B cell (primary cell): ENCODE measurements around the gene SELP. TPM values are rescaled to one million over a fixed set of nuclear protein-coding genes. Genes with fewer than 3 reads are reported as not detected.

ENCODE experiments used
- ATAC-seq: fragments of 200-7000 bp; cut with Tn5 transposase; one replicate; pipeline ENCODE4 v1.10.0; 2021; ENCODE audit warnings: low read depth, mild to moderate bottlenecking, moderate number of reproducible peaks, moderate library complexity
- CTCF ChIA-PET: fragments of 350-600 bp; sonication (Branson Sonifier 250); formaldehyde crosslinking; loops from one replicate; lab custom pipeline; 2021; ENCODE audit warnings: antibody characterized with exemption, inconsistent platforms; lab: Charles Lee
- POLR2A ChIA-PET: fragments of 350-600 bp; sonication (Branson Sonifier 250); formaldehyde crosslinking; loops from one replicate; lab custom pipeline; 2021; ENCODE audit warnings: antibody characterized with exemption; lab: Charles Lee
- DNase-seq: peaks from one replicate; pipeline ENCODE4 v3.0.0; 2013
- H2AFZ ChIP-seq: 2 replicates; pipeline ENCODE4 v1.6.1; 2012; ENCODE audit warnings: mild to moderate bottlenecking, low read depth, low read length; ENCODE audit not compliant: insufficient read depth, poor library complexity, severe bottlenecking
- H3K27ac ChIP-seq, 2 donors: 1 replicate in 1 of 2; 2 replicates in 1 of 2; pipeline ENCODE4 v1.5.1; 2012 to 2013; ENCODE audit warnings: low read length in 2 of 2, mild to moderate bottlenecking in 2 of 2, moderate library complexity in 1 of 2
- H3K27me3 ChIP-seq, 4 experiments: fragments of 200-600 bp in 1 of 4; sonication (generic) in 1 of 4; replicated peaks in 1 of 4; 1 replicate in 2 of 4; 2 replicates in 2 of 4; pipeline versions ENCODE4 v1.6.1 to v1.7.0; 2013 to 2016; ENCODE audit warnings: low read length in 3 of 4, mild to moderate bottlenecking in 2 of 4, mixed read lengths in 1 of 4, moderate library complexity in 1 of 4; ENCODE audit not compliant: insufficient read depth in 4 of 4, control insufficient read depth in 3 of 4; ENCODE audit errors: control extremely low read depth in 1 of 4
- H3K36me3 ChIP-seq, 2 experiments: replicated peaks in 1 of 2; 1 replicate in 1 of 2; 2 replicates in 1 of 2; pipeline versions ENCODE4 v1.6.1 to v1.7.1; 2013; ENCODE audit warnings: low read length in 1 of 2; ENCODE audit not compliant: insufficient read depth in 2 of 2, control insufficient read depth in 1 of 2; ENCODE audit errors: control extremely low read depth in 1 of 2, extremely low read depth in 1 of 2
- H3K4me1 ChIP-seq, 2 donors: fragments of 200-600 bp in 1 of 2; sonication (generic) in 1 of 2; 1 replicate in 1 of 2; 2 replicates in 1 of 2; pipeline versions ENCODE4 v1.5.1 to v1.6.1; 2013 to 2017; ENCODE audit warnings: low read length in 2 of 2; ENCODE audit not compliant: control insufficient read depth in 2 of 2, insufficient read depth in 2 of 2
- H3K4me2 ChIP-seq: replicated peaks from 2 replicates; pipeline ENCODE3; 2012; ENCODE audit warnings: mild to moderate bottlenecking, low read depth, low read length; ENCODE audit not compliant: poor library complexity, severe bottlenecking
- H3K4me3 ChIP-seq, 5 experiments: fragments of 200-600 bp in 1 of 5; sonication (generic) in 1 of 5; 1 replicate in 3 of 5; 2 replicates in 2 of 5; pipeline versions ENCODE4 v1.5.1 to v1.7.0; 2011 to 2016; ENCODE audit warnings: low read length in 4 of 5, mild to moderate bottlenecking in 4 of 5, low read depth in 2 of 5, control low read depth in 1 of 5, moderate library complexity in 1 of 5; ENCODE audit not compliant: insufficient read depth in 1 of 5; ENCODE audit errors: control extremely low read depth in 1 of 5, extremely low read depth in 1 of 5
- H3K79me2 ChIP-seq: fragments of 200-600 bp; sonication (generic); one replicate; pipeline ENCODE4 v1.6.0; 2016; ENCODE audit warnings: low read length; ENCODE audit not compliant: control insufficient read depth, insufficient read depth
- H3K9ac ChIP-seq: fragments of 200-600 bp; sonication (generic); 2 replicates; pipeline ENCODE4 v1.6.1; 2017; ENCODE audit warnings: mild to moderate bottlenecking, low read length, moderate library complexity
- H3K9me3 ChIP-seq, 3 donors: one replicate each; pipeline versions ENCODE4 v1.6.1 to v1.7.1; 2013; ENCODE audit warnings: low read length in 2 of 3; ENCODE audit not compliant: control insufficient read depth in 2 of 3, insufficient read depth in 1 of 3; ENCODE audit errors: control extremely low read depth in 1 of 3
- H4K20me1 ChIP-seq: 2 replicates; pipeline ENCODE4 v1.6.0; 2012; ENCODE audit warnings: mild to moderate bottlenecking, low read length; ENCODE audit not compliant: insufficient read depth, control insufficient read depth, poor library complexity, severe bottlenecking
- H3K27ac Mint-ChIP-seq: one replicate; pipeline ENCODE4 v1.8.0; 2021; ENCODE audit warnings: mixed read lengths
- H3K27me3 Mint-ChIP-seq: one replicate; pipeline ENCODE4 v1.8.0; 2021; ENCODE audit warnings: mixed read lengths
- H3K4me1 Mint-ChIP-seq: one replicate; pipeline ENCODE4 v1.8.0; 2021; ENCODE audit warnings: mixed read lengths
- H3K4me3 Mint-ChIP-seq: one replicate; pipeline ENCODE4 v1.8.0; 2021; ENCODE audit warnings: mixed read lengths
- H3K9me3 Mint-ChIP-seq: one replicate; pipeline ENCODE4 v1.8.0; 2022; ENCODE audit warnings: mixed read lengths; ENCODE audit not compliant: insufficient read depth
- EZH2 ChIP-seq: IDR thresholded peaks from 2 replicates; pipeline ENCODE4 v1.6.1; 2012; ENCODE audit warnings: borderline replicate concordance, low read depth, mild to moderate bottlenecking, moderate library complexity, low read length; ENCODE audit not compliant: insufficient read depth, poor library complexity, severe bottlenecking
- WGBS: methylation state at CpG from one replicate; pipeline ENCODE4 v1.1.5; 2013; ENCODE audit warnings: missing lambda C conversion rate; ENCODE audit not compliant: insufficient coverage; 5-methylcytosine and 5-hydroxymethylcytosine counted together
- intact Hi-C: fragments of 100-400 bp; cut with micrococcal nuclease; formaldehyde crosslinking; loops from one replicate; pipeline ENCODE4 v1.10.0; 2022
- polyA plus RNA-seq: library from polyadenylated mRNA; depleted of rRNA; stranded (reverse); fragments of >200 nt; gene quantifications from 2 replicates; pipeline ENCODE4 v1.2.3, GENCODE V29; 2012
- total RNA-seq, 2 donors: library from RNA; stranded (reverse); fragments of 120-200 nt in 1 of 2; gene quantifications; 1 replicate in 1 of 2; 2 replicates in 1 of 2; pipeline versions ENCODE4 v1.2.3 to v1.2.4, GENCODE V29; 2013 to 2022
- TF ChIP-seq, protein P1 (sequence below): fragments of 200-600 bp; IDR thresholded peaks from one replicate; pipeline ENCODE4 v1.8.0; 2022; ENCODE audit warnings: antibody characterized with exemption, mild to moderate bottlenecking

The SELP gene
- total and polyA plus RNA-seq, 2 donors (not counting 1 experiment from before 2014, with no cell fraction given), result 0.99 to 1.9 TPM

DNA sequence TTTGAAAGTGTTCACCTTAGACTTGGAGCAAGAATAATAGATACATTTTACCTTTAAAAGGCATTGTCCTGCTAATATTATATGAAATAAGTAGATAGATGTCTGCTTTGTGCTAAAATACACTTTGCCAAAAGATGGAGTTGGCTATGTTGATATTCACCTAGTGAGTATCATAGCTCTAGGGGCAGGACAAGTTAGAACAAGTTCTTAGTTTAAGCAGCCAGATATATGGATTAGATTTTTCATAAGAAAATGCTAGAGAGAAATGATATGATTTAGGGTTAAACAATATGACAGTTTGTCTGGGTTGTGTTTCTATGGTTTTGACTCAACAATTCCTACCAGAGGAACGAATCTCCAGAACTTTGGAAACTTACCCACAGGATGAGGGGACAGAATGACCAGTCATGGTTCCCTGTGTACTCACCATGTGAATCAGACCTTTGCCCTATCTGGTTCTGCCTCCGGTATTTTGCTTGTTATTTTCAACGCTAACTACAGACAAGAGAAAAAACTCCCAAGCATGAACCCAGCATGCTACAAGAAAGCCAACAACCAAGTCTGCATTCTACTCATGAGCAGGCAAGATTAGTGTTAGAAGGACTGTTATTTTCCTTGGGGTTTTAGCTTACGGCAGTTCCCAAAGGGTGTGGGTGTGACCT lies 45.3 kb downstream of the SELP start:
- ATAC-seq (no peak), DNase-seq (no peak)
- TF ChIP-seq, protein P1, sequence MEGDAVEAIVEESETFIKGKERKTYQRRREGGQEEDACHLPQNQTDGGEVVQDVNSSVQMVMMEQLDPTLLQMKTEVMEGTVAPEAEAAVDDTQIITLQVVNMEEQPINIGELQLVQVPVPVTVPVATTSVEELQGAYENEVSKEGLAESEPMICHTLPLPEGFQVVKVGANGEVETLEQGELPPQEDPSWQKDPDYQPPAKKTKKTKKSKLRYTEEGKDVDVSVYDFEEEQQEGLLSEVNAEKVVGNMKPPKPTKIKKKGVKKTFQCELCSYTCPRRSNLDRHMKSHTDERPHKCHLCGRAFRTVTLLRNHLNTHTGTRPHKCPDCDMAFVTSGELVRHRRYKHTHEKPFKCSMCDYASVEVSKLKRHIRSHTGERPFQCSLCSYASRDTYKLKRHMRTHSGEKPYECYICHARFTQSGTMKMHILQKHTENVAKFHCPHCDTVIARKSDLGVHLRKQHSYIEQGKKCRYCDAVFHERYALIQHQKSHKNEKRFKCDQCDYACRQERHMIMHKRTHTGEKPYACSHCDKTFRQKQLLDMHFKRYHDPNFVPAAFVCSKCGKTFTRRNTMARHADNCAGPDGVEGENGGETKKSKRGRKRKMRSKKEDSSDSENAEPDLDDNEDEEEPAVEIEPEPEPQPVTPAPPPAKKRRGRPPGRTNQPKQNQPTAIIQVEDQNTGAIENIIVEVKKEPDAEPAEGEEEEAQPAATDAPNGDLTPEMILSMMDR, result no peak
- TF ChIP-seq EZH2, result no peak
- Histone ChIP-seq H3K4me1 (peaks cover 7 to 9% of the 10 kb centered on the region in 2 donors), H3K27ac (no peak overlapping the region), H3K79me2 (no peaks in the 10 kb centered on the region), H4K20me1 (no peaks in the 10 kb centered on the region), H3K9me3 (no peaks in the 10 kb centered on the region), H3K4me3 (peak overlapping the region in 1 of 5 experiments; percentile 8), H2AFZ (no peak overlapping the region), H3K9ac (no peak overlapping the region), H3K36me3 (no peaks in the 10 kb centered on the region), H3K4me2 (no peak overlapping the region), H3K27me3 (peaks cover 0 to 18% (median 10%) of the 10 kb centered on the region in 4 experiments)
- Mint-ChIP-seq H3K4me3 (no peak overlapping the region), H3K9me3 (no peaks in the 10 kb centered on the region), H3K27ac (no peak overlapping the region), H3K4me1 (peaks cover 7% of the 10 kb centered on the region), H3K27me3 (peaks cover 26% of the 10 kb centered on the region)
- CTCF ChIA-PET, result interaction anchor here (1.1 to 4.5 kb wide), 6 partner anchors 17 to 224 kb away, joined by 3 to 50 read pairs (median 13); no protein-coding TSS in a partner anchor
- 75% methylated on average over 2 of the region's 4 CpGs for WGBS
- intact Hi-C loops, result no loop called here
- POLR2A ChIA-PET, result no interaction called here

DNA sequence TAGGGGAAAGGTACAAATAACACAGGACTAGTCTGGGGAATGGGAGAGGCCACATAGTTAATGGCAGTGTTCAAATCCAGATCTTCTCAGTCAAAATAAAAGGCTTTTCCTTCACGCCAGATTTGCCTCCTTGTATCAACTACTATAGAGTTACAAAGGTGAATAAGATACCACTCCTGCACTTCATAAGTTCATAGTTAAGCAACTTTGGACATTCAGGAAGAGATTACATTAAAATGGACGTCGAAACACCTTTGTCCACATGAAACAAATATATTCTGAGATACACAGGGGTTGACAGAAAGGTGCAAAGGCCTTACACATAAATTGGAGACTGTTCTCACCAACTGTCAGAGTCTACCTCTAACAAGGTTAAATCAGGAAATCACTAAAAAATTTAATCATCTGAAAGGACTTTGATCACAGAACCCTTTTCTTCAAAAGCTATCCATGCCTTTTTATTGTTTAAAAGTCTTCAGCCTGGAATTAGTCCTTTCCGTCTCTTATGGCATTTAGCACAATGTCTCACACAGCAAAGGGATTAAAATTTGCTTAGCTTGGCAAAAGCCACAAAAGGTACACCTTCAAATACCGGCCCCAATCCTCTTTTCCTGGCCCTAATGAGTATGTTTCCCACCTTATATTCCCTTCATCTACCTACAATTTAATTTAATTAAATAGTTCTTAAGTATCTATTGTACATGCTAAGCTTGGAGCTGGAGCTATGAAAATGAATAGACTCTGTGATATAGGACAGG lies 51.8 kb downstream of the SELP start:
- no peaks in the 10 kb centered on the region for H4K20me1 ChIP-seq
- peaks cover 0 to 12% (median 4%) of the 10 kb centered on the region in 4 experiments for H3K27me3 ChIP-seq
- H3K4me1 ChIP-seq, result no peaks in the 10 kb centered on the region
- DNase-seq (no peak), ATAC-seq (no peak)
- TF ChIP-seq, protein P1, result no peak
- TF ChIP-seq EZH2, result no peak
- H2AFZ ChIP-seq, result no peak overlapping the region
- H3K9ac ChIP-seq, result no peak overlapping the region
- Mint-ChIP-seq H3K4me3 (no peak overlapping the region), H3K9me3 (no peaks in the 10 kb centered on the region), H3K4me1 (no peaks in the 10 kb centered on the region), H3K27ac (no peak overlapping the region), H3K27me3 (peaks cover 14% of the 10 kb centered on the region)
- WGBS, result 100% methylated on average over 1 of the region's 5 CpGs
- H3K36me3 ChIP-seq, result no peaks in the 10 kb centered on the region
- no peak overlapping the region for H3K4me3 ChIP-seq
- ChIA-PET CTCF (interaction anchor here (1.6 kb wide), 1 partner anchor 26 kb away, joined by 3 read pairs; no protein-coding TSS in a partner anchor), POLR2A (no interaction called here)
- no peaks in the 10 kb centered on the region for H3K9me3 ChIP-seq
- no peak overlapping the region for H3K4me2 ChIP-seq
- H3K27ac ChIP-seq, result no peak overlapping the region
- intact Hi-C loops, result no loop called here
- H3K79me2 ChIP-seq, result no peaks in the 10 kb centered on the region
